MM.1S (cell line): ENCODE data around the gene SLC36A1.

ENCODE experiments used
- EZH2 ChIP-seq: fragments of 300-600 bp; sonication (generic); optimal IDR thresholded peaks from 2 replicates; pipeline ENCODE3; 2017; ENCODE audit warnings: low read depth, mild to moderate bottlenecking, antibody characterized with exemption, low read length, mixed read lengths
- TF ChIP-seq, protein P1 (sequence below): fragments of 300-600 bp; sonication (generic); IDR thresholded peaks from 2 replicates; pipeline ENCODE4 v1.5.1; 2016; ENCODE audit warnings: antibody characterized with exemption, low read length, mixed read lengths

DNA sequence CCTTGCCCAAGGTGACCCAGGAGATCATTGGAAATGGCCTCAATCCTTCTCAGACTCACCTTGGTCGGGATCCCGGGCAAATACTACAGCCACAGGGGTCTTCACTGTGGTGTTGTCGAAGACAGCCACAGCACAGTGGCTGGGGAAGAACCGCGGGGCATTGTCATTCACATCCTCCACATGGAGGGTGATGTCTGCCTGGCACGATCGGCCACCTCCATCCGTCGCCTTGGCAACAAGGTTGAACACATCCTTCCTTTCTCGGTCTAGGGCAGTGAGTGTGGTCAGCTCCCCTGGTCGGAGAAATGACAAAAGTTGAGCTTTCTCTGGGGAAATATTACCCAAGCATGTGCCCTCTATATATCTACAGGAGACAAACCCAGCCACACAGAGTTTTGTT is 86.9 kb downstream of the SLC36A1 start:
- TF ChIP-seq, protein P1, sequence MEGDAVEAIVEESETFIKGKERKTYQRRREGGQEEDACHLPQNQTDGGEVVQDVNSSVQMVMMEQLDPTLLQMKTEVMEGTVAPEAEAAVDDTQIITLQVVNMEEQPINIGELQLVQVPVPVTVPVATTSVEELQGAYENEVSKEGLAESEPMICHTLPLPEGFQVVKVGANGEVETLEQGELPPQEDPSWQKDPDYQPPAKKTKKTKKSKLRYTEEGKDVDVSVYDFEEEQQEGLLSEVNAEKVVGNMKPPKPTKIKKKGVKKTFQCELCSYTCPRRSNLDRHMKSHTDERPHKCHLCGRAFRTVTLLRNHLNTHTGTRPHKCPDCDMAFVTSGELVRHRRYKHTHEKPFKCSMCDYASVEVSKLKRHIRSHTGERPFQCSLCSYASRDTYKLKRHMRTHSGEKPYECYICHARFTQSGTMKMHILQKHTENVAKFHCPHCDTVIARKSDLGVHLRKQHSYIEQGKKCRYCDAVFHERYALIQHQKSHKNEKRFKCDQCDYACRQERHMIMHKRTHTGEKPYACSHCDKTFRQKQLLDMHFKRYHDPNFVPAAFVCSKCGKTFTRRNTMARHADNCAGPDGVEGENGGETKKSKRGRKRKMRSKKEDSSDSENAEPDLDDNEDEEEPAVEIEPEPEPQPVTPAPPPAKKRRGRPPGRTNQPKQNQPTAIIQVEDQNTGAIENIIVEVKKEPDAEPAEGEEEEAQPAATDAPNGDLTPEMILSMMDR = no peak
- no peak for TF ChIP-seq EZH2
